ENCODE results near the gene TRIM25. TPM values are rescaled to one million over a fixed set of nuclear protein-coding genes. Genes with fewer than 3 reads are reported as not detected.
A peak's percentile ranks its signal among the peaks of the same experiment; 100 is the strongest.

The TRIM25 gene
- total and polyA plus RNA-seq, 3 donors from 2014 or later, result 38.9 to 76.3 (median 66.4) TPM

DNA sequence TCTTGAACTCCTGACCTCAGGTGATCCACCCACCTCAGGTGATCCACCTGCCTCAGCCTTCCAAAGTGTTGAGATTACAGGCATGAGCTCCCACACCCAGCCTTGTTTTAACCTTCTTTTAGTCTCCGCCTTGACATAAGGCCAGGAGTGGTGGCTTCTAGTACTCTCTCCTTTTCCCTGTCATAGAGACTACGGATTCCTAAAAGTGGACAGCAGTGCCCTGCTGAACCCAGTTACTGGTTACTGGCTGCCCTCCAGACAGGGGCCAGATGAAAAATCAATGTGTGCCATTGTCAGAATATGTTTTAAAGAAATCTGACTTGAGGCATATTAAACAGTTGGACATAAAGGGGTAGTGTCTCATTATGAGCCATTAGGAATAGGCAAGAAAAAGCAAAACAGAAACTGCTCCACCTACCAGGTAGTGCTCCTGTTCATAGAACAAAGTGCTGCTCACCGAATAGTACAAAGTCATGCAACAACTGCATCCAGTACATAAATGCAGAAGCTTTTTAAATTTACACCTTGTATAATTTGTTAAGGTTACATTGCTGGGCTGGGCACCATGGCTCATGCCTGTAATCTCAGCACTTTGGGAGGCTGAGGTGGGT, 32.1 kb downstream of the TRIM25 start:
- intact Hi-C loops (cut with DNase I; ENCODE audit: low total_unique reads), result no loop called here
- no peak for DNase-seq
- no peaks in the 10 kb centered on the region for H3K27me3 ChIP-seq
- no peaks in the 10 kb centered on the region for H3K36me3 ChIP-seq (ENCODE audit: low read depth, missing control alignments)
- H3K4me1 ChIP-seq, result peaks cover 6% of the 10 kb centered on the region
- H3K4me3 ChIP-seq, result no peak overlapping the region
- H3K9me3 ChIP-seq, result no peaks in the 10 kb centered on the region
- TF ChIP-seq POLR2A (IDR thresholded peaks at IDR 0.05), result no peak
- TF ChIP-seq, protein P1, sequence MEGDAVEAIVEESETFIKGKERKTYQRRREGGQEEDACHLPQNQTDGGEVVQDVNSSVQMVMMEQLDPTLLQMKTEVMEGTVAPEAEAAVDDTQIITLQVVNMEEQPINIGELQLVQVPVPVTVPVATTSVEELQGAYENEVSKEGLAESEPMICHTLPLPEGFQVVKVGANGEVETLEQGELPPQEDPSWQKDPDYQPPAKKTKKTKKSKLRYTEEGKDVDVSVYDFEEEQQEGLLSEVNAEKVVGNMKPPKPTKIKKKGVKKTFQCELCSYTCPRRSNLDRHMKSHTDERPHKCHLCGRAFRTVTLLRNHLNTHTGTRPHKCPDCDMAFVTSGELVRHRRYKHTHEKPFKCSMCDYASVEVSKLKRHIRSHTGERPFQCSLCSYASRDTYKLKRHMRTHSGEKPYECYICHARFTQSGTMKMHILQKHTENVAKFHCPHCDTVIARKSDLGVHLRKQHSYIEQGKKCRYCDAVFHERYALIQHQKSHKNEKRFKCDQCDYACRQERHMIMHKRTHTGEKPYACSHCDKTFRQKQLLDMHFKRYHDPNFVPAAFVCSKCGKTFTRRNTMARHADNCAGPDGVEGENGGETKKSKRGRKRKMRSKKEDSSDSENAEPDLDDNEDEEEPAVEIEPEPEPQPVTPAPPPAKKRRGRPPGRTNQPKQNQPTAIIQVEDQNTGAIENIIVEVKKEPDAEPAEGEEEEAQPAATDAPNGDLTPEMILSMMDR (IDR thresholded peaks at IDR 0.05), result no peak
- 85 to 95% methylated on average over 3 of the region's 3 CpGs for WGBS, 2 donors
- H3K27ac ChIP-seq, result no peak overlapping the region

DNA sequence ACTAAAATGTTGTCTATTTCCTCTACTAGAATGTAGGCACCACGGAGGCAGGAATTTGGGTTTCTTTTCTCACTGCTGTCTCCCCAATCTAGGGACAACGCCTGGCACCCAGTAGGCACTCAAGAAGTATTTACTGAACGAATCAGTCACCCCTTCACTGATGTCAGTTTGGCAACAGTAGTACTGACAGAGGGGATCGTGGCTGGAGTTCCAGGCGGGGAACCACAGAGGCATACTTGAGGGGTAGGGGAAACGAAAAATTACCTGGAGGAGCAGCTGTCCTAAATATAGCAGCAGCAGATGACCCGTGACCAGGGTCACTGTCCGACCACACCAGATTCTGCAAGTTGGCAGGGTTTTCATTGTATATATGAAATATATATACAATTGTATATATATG, 33.3 kb downstream of the TRIM25 start:
- DNase-seq, result no peak
- no peaks in the 10 kb centered on the region for H3K36me3 ChIP-seq (ENCODE audit: low read depth, missing control alignments)
- intact Hi-C loops (cut with DNase I; ENCODE audit: low total_unique reads), result no loop called here
- H3K4me1 ChIP-seq, result peaks cover 10% of the 10 kb centered on the region
- no peak overlapping the region for H3K4me3 ChIP-seq
- no peaks in the 10 kb centered on the region for H3K9me3 ChIP-seq
- H3K27ac ChIP-seq, result no peak overlapping the region
- no peaks in the 10 kb centered on the region for H3K27me3 ChIP-seq
- 85 to 88% methylated on average over 8 of the region's 8 CpGs for WGBS, 2 donors
- TF ChIP-seq, protein P1 (IDR thresholded peaks at IDR 0.05), result no peak
- no peak for TF ChIP-seq POLR2A (IDR thresholded peaks at IDR 0.05)

DNA sequence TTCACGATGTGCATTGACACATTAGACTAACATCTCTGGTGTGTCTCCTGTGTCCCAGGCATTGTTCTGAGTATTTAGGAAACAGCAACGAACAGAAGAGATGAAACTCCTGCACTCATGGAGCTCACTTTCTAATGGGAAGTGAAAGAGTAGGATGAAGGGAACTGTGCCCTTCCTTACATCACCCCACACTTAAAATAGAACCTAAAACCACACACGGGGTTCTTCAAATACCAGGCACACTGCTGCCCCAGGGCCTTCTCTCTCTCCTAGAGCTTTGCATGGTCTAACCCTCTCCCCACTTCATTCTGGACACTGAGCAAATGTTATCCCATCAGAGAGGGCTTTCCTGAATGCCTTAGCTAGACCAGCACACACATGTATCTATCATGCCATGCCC, 33.7 kb downstream of the TRIM25 start:
- no peaks in the 10 kb centered on the region for H3K9me3 ChIP-seq
- TF ChIP-seq, protein P1 (IDR thresholded peaks at IDR 0.05), result no peak
- no peak for TF ChIP-seq POLR2A (IDR thresholded peaks at IDR 0.05)
- 74 to 85% methylated on average over 3 of the region's 3 CpGs for WGBS, 2 donors
- intact Hi-C loops (cut with DNase I; ENCODE audit: low total_unique reads), result no loop called here
- H3K27ac ChIP-seq, result no peak overlapping the region
- DNase-seq, result no peak
- H3K4me1 ChIP-seq, result peaks cover 10% of the 10 kb centered on the region
- no peak overlapping the region for H3K4me3 ChIP-seq
- no peaks in the 10 kb centered on the region for H3K36me3 ChIP-seq (ENCODE audit: low read depth, missing control alignments)
- H3K27me3 ChIP-seq, result no peaks in the 10 kb centered on the region

DNA sequence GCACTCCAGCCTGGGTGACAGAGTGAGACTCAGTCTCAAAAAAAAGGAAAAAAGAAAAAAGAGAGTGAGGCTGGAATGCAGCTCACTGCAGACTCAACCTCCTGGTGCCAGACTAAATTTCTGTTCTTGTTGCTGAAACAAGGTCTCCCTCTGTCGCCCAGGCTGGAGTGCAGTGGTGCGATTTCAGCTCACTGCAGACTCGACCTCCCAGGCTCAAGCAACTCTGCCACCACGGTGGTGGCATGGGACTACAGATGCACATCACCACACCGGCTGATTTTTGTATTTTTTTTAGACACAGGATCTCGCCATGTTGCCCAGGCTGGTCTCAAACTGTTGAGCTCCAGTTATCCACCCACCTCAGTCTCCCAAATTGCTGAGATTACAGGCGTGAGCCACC, 34.6 kb downstream of the TRIM25 start:
- no peaks in the 10 kb centered on the region for H3K36me3 ChIP-seq (ENCODE audit: low read depth, missing control alignments)
- intact Hi-C loops (cut with DNase I; ENCODE audit: low total_unique reads), result no loop called here
- no peak for DNase-seq
- no peak overlapping the region for H3K4me3 ChIP-seq
- TF ChIP-seq, protein P1 (IDR thresholded peaks at IDR 0.05), result no peak
- no peak for TF ChIP-seq POLR2A (IDR thresholded peaks at IDR 0.05)
- H3K27ac ChIP-seq, result no peak overlapping the region
- no peaks in the 10 kb centered on the region for H3K27me3 ChIP-seq
- 89 to 94% methylated on average over 7 of the region's 7 CpGs for WGBS, 2 donors
- H3K9me3 ChIP-seq, result no peaks in the 10 kb centered on the region
- H3K4me1 ChIP-seq, result peaks cover 10% of the 10 kb centered on the region

DNA sequence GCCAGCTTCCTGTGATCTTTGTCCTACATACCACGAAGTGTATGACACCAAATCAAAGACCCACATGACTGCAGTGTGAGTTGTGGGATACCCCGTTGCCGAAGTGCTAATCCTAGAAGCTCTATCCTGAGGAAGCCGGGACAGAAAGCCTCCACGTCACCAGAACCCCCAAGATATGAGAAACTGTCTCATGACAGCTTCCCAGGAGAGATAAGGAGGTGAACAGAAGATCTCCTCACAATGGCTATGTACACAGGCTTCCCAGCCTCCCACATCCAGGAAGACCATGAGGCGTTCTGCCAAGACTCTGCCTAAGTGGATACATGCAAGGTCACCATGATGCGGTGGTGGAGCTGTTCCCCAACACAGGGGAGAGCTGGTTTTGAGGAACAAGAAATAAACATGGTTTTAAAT, 37.1 kb downstream of the TRIM25 start:
- no peak overlapping the region for H3K4me3 ChIP-seq
- H3K9me3 ChIP-seq, result no peaks in the 10 kb centered on the region
- H3K27me3 ChIP-seq, result no peaks in the 10 kb centered on the region
- intact Hi-C loops (cut with DNase I; ENCODE audit: low total_unique reads), result no loop called here
- 34 to 71% methylated on average over 7 of the region's 7 CpGs for WGBS, 2 donors
- DNase-seq, result peak; percentile 95
- H3K27ac ChIP-seq, result peak overlapping the region; percentile 50 to 61
- TF ChIP-seq POLR2A (IDR thresholded peaks at IDR 0.05), result no peak
- TF ChIP-seq, protein P1 (IDR thresholded peaks at IDR 0.05), result no peak
- H3K4me1 ChIP-seq, result peaks cover 10% of the 10 kb centered on the region
- H3K36me3 ChIP-seq (ENCODE audit: low read depth, missing control alignments), result no peaks in the 10 kb centered on the region
